Small intestine (tissue), 7 donors: ENCODE results near the gene REPIN1. TPM values are rescaled to one million over a fixed set of nuclear protein-coding genes. Genes with fewer than 3 reads are reported as not detected.

ENCODE experiments used
- DNase-seq, 2 donors: peaks; one replicate each; pipeline versions ENCODE4 v3.0.0 to v3.0.0-alpha.2; 2013
- FAIRE-seq: peaks from 2 replicates; lab custom pipeline; 2012; peaks lifted over from hg19 to GRCh38; lab: Jason Lieb, UNC
- H3K27ac ChIP-seq, 3 donors: one replicate each; pipeline ENCODE4 v1.5.1; 2013; ENCODE audit warnings: low read length in 2 of 3, mild to moderate bottlenecking in 2 of 3, control low read depth in 1 of 3, inconsistent platforms in 1 of 3, low read depth in 1 of 3, moderate library complexity in 1 of 3
- H3K27me3 ChIP-seq, 3 donors: one replicate each; pipeline ENCODE4 v1.6.1; 2013; ENCODE audit warnings: low read length in 3 of 3, inconsistent platforms in 1 of 3; ENCODE audit not compliant: control insufficient read depth in 3 of 3, insufficient read depth in 3 of 3
- H3K36me3 ChIP-seq, 3 donors: one replicate each; pipeline ENCODE4 v1.6.1; 2013; ENCODE audit warnings: low read length in 3 of 3, inconsistent platforms in 1 of 3, low read depth in 1 of 3, mild to moderate bottlenecking in 1 of 3, moderate library complexity in 1 of 3; ENCODE audit not compliant: control insufficient read depth in 3 of 3, insufficient read depth in 2 of 3
- H3K4me1 ChIP-seq, 3 donors: one replicate each; pipeline ENCODE4 v1.6.1; 2013; ENCODE audit warnings: low read length in 2 of 3, inconsistent platforms in 1 of 3, low read depth in 1 of 3, mild to moderate bottlenecking in 1 of 3, moderate library complexity in 1 of 3; ENCODE audit not compliant: control insufficient read depth in 3 of 3, insufficient read depth in 2 of 3
- H3K4me3 ChIP-seq, 3 donors: one replicate each; pipeline ENCODE4 v1.5.1; 2013; ENCODE audit warnings: low read length in 3 of 3, control low read depth in 1 of 3, inconsistent platforms in 1 of 3, low read depth in 1 of 3, mild to moderate bottlenecking in 1 of 3, moderate library complexity in 1 of 3
- H3K9me3 ChIP-seq, 2 donors: one replicate each; pipeline ENCODE4 v1.6.1; 2013; ENCODE audit warnings: low read depth in 1 of 2, low read length in 1 of 2; ENCODE audit not compliant: control insufficient read depth in 2 of 2, insufficient read depth in 1 of 2
- WGBS, 3 donors: extraction: QIAGEN DNeasy Blood & Tissue Kit; methylation state at CpG; one replicate each; pipeline ENCODE4 v1.1.7; 2013; 5-methylcytosine and 5-hydroxymethylcytosine counted together
- polyA plus RNA-seq, 4 donors: library from polyadenylated mRNA; stranded (reverse) in 3 of 4; unstranded in 1 of 4; fragments of 200-250 nt in 3 of 4; fragments of 120-200 nt in 1 of 4; gene quantifications; one replicate each; pipeline versions ENCODE4 v1.2.1 to v1.2.3, GENCODE V29; 2013
- donor health status: healthy with polysubstance abuse.
- donor health status: control.
- donor health status: control.
- donor health status: Bipolar disorder and iron deficiency.
- donor health status: healthy.

Gene REPIN1
- polyA plus RNA-seq, 4 donors = 46.5 to 138 (median 78.0) TPM

- H3K27ac ChIP-seq = no peak overlapping the region
- no peaks in the 10 kb centered on the region for H3K9me3 ChIP-seq
- H3K36me3 ChIP-seq = peaks cover 0 to 76% (median 6%) of the 10 kb centered on the region in 3 donors
- WGBS, 3 donors = 93 to 97% (median 96%) methylated on average over 18 of the region's 18 CpGs
- no peak for FAIRE-seq
- no peaks in the 10 kb centered on the region for H3K27me3 ChIP-seq
- H3K4me1 ChIP-seq = peaks cover 0 to 4% (median 0%) of the 10 kb centered on the region in 3 donors
- DNase-seq = no peak
- no peak overlapping the region for H3K4me3 ChIP-seq
These were observed 35.6 kb upstream of the REPIN1 start for GRCh38 chr7:150332852-150333635.

- DNase-seq (no peak), FAIRE-seq (no peak)
- 90 to 98% (median 95%) methylated on average over 9 to 10 of the region's 10 CpGs for WGBS, 3 donors
- H3K36me3 ChIP-seq = peaks cover 0 to 78% (median 6%) of the 10 kb centered on the region in 3 donors
- H3K4me3 ChIP-seq = no peak overlapping the region
- H3K27me3 ChIP-seq = no peaks in the 10 kb centered on the region
- H3K9me3 ChIP-seq = no peaks in the 10 kb centered on the region
- peaks cover 0 to 4% (median 0%) of the 10 kb centered on the region in 3 donors for H3K4me1 ChIP-seq
- H3K27ac ChIP-seq = no peak overlapping the region
These were observed 35.0 kb upstream of the REPIN1 start for GRCh38 chr7:150333659-150334058.

GRCh38 chr7:150334108-150334507 lies 34.5 kb upstream of the REPIN1 start:
- Histone ChIP-seq H3K4me1 (peaks cover 0 to 4% (median 0%) of the 10 kb centered on the region in 3 donors), H3K36me3 (peaks cover 0 to 78% (median 4%) of the 10 kb centered on the region in 3 donors), H3K9me3 (no peaks in the 10 kb centered on the region), H3K4me3 (no peak overlapping the region), H3K27me3 (no peaks in the 10 kb centered on the region), H3K27ac (no peak overlapping the region)
- no peak for DNase-seq
- WGBS, 3 donors = 89 to 92% (median 91%) methylated on average over 8 of the region's 8 CpGs
- FAIRE-seq = no peak

GRCh38 chr7:150335108-150335773 lies 33.4 kb upstream of the REPIN1 start:
- Histone ChIP-seq H3K4me3 (no peak overlapping the region), H3K27ac (peak overlapping the region in 2 of 3 donors; percentile 20 to 61), H3K36me3 (peaks cover 0 to 75% (median 2%) of the 10 kb centered on the region in 3 donors), H3K4me1 (peaks cover 0 to 10% (median 0%) of the 10 kb centered on the region in 3 donors), H3K9me3 (no peaks in the 10 kb centered on the region), H3K27me3 (no peaks in the 10 kb centered on the region)
- 48 to 58% (median 50%) methylated on average over 7 of the region's 7 CpGs for WGBS, 3 donors
- peak in 1 of 2 donors; percentile 20 for DNase-seq
- FAIRE-seq = no peak

GRCh38 chr7:150335774-150336112 lies 32.9 kb upstream of the REPIN1 start:
- peak overlapping the region in 2 of 3 donors; percentile 20 to 61 for H3K27ac ChIP-seq
- 69 to 75% (median 70%) methylated on average over 6 of the region's 6 CpGs for WGBS, 3 donors
- H3K4me1 ChIP-seq = peaks cover 0 to 12% (median 2%) of the 10 kb centered on the region in 3 donors
- peaks cover 0 to 70% (median 2%) of the 10 kb centered on the region in 3 donors for H3K36me3 ChIP-seq
- no peaks in the 10 kb centered on the region for H3K9me3 ChIP-seq
- FAIRE-seq = no peak
- no peak for DNase-seq
- H3K27me3 ChIP-seq = peaks cover 0 to 2% (median 0%) of the 10 kb centered on the region in 3 donors
- H3K4me3 ChIP-seq = no peak overlapping the region

GRCh38 chr7:150336746-150337145 lies 31.9 kb upstream of the REPIN1 start:
- Histone ChIP-seq H3K4me1 (peaks cover 0 to 18% (median 2%) of the 10 kb centered on the region in 3 donors), H3K4me3 (no peak overlapping the region), H3K27me3 (peaks cover 0 to 8% (median 0%) of the 10 kb centered on the region in 3 donors), H3K27ac (no peak overlapping the region), H3K36me3 (peaks cover 0 to 62% (median 2%) of the 10 kb centered on the region in 3 donors), H3K9me3 (no peaks in the 10 kb centered on the region)
- DNase-seq = no peak
- 94 to 100% (median 94%) methylated on average over 14 of the region's 14 CpGs for WGBS, 3 donors
- FAIRE-seq = no peak

- H3K4me3 ChIP-seq = no peak overlapping the region
- H3K27ac ChIP-seq = no peak overlapping the region
- WGBS, 3 donors = 84 to 90% (median 87%) methylated on average over 17 to 18 of the region's 18 CpGs
- H3K9me3 ChIP-seq = no peaks in the 10 kb centered on the region
- H3K27me3 ChIP-seq = peaks cover 0 to 8% (median 0%) of the 10 kb centered on the region in 3 donors
- FAIRE-seq (no peak), DNase-seq (no peak)
- H3K4me1 ChIP-seq = peaks cover 0 to 18% (median 2%) of the 10 kb centered on the region in 3 donors
- H3K36me3 ChIP-seq = peaks cover 0 to 58% (median 2%) of the 10 kb centered on the region in 3 donors
These were observed 31.4 kb upstream of the REPIN1 start for GRCh38 chr7:150337179-150337578.

GRCh38 chr7:150337659-150338081 lies 31.0 kb upstream of the REPIN1 start:
- FAIRE-seq (no peak), DNase-seq (no peak)
- H3K36me3 ChIP-seq = peaks cover 0 to 56% (median 2%) of the 10 kb centered on the region in 3 donors
- peaks cover 0 to 8% (median 0%) of the 10 kb centered on the region in 3 donors for H3K27me3 ChIP-seq
- H3K4me1 ChIP-seq = peaks cover 0 to 20% (median 2%) of the 10 kb centered on the region in 3 donors
- H3K27ac ChIP-seq = no peak overlapping the region
- H3K4me3 ChIP-seq = no peak overlapping the region
- 46 to 75% (median 72%) methylated on average over 5 to 6 of the region's 6 CpGs for WGBS, 3 donors
- no peaks in the 10 kb centered on the region for H3K9me3 ChIP-seq
